HG02840 (cell line): ENCODE data around the gene MED10.
"Not testable (repeated sequence)": the region's sequence is repeated elsewhere in the genome, so short reads cannot be mapped to it uniquely, and the experiment has no call there.

ENCODE experiments used
- ATAC-seq: cut with Tn5 transposase; IDR thresholded peaks from one replicate; pipeline ENCODE4 v1.9.1; 2021; ENCODE audit warnings: mild to moderate bottlenecking, moderate library complexity, moderate number of reproducible peaks; ENCODE audit not compliant: unreplicated experiment, low FRiP score

Gene MED10

DNA sequence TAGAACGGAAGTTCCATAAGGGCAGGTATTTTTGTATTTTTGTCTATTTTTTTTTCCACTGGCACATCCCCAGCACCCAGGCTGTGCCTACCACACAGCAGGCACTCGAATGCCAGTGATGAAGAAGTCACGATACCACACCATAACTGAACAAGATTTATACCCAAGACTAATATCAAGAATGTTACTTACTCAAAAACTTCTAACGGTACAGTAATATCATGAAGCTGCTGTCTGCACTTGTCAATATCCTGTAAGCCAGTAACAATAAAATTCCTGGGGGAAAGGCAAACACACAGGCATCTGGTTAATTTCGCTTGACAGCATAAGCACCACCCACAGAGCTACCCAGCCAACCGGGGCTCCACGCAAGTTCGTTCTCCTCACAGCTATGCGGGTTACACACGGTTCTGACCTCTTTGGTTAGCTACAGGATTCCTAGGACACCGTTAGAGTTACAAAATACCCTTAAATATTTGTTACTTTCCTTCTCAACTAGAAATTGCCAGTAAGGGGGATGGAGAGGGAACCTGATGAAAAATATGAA is 1.3 kb downstream of the MED10 start:
- no peak for ATAC-seq

GRCh38 chr5:6373081-6373846 is 5.1 kb downstream of the MED10 start:
- no peak for ATAC-seq

DNA sequence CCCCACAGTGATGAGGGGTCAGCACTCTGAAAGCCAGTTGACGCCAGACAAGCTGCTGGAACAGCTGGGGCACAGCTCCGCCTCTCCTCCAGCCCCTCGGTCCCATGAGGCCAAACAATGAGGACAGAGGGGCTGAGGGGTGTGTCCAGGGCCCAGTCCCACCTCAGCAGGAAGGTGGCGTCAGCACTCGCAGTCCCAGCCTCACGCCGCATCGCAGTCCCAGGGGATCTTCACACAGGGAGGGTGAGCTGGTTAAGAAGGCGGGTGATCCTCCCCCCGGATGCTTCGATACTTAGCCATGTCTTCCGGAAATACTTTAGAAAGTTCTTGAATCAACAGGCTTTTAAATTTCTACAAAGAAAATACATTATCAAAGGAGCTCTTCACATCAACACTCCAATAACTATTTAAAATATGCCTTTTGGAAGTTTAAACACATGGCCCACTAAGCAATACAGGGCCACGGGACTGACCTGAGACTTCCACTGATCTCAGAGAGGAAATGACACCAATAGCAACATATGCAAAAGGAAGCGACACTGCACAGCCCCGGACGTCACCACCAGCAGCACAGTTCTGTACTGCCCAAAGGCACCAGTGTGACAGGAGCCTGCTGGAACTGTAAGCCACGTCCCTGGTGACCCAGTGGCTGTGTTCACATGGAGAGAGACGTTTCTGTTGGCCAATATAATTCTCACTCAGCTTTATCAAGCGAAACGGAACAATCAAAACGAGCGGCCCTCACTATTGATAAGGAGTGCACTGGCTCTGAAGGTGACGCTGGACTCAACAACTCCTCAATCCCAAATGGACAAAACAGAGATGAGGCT is 5.9 kb downstream of the MED10 start:
- no peak for ATAC-seq

GRCh38 chr5:6371079-6371810 is 7.1 kb downstream of the MED10 start:
- no peak for ATAC-seq

- ATAC-seq: no peak
These were observed 7.8 kb downstream of the MED10 start for GRCh38 chr5:6370580-6370979.

GRCh38 chr5:6365977-6366590 is 12.3 kb downstream of the MED10 start:
- no peak for ATAC-seq

GRCh38 chr5:6365142-6365976 is 13.0 kb downstream of the MED10 start:
- no peak for ATAC-seq

DNA sequence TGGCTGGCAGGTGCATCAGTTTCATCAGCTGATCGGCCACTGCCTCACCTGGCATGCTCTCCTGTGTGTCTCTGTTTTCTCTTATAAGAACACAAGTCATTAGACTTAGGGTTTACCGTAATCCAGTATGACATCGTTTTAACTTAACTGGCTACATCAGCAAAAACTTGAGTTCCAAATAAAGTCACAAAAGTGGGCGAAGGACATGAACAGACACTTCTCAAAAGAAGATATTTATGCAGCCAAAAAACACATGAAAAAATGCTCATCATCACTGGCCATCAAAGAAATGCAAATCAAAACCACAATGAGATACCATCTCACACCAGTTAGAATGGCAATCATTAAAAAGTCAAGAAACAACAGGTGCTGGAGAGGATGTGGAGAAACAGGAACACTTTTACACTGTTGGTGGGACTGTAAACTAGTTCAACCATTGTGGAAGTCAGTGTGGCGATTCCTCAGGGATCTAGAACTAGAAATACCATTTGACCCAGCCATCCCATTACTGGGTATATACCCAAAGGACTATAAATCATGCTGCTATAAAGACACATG is 14.8 kb downstream of the MED10 start:
- ATAC-seq: not testable (repeated sequence)

DNA sequence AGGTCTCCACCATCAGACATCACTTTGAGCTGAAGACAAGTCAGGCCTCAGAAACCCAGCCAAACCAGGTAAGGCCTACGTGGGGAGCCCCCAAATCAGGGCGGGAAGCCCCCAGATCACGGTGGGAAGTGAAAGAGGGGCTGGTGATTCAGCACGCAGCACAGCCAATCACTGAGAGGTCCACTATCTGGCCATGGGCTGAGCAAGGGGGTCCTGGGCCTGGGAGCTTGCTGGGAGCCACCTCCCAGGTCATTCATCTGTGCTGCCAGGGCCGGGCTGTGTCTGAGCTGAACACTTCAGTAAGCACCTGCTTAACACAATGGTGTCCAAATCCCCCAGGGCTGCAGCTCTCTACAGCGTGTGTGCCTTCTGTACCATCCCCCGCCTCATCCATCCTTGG is 15.5 kb downstream of the MED10 start:
- ATAC-seq: no peak

DNA sequence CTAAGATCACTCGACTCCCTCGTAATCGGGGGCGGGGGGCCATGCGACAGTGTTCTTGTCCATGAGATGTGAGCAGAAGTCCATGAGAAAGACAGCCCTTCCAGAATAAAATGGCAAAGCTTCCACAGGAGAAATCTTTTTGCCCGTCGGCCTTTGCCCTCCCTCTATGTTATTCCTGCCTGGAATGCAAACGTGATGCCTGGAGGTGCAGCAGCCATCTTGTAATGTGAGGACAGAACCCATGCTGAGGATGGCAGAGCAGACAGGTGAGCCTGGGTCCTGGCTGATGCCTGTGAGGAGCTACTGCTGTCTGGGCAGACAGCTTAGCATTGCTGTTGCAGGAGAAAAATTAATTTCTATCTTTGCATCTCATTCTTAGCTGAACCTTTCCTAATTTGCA is 17.2 kb downstream of the MED10 start:
- ATAC-seq: no peak

GRCh38 chr5:6360323-6361072 is 17.8 kb downstream of the MED10 start:
- ATAC-seq: no peak

- ATAC-seq: no peak
These were observed 18.6 kb downstream of the MED10 start for GRCh38 chr5:6359555-6360322.

DNA sequence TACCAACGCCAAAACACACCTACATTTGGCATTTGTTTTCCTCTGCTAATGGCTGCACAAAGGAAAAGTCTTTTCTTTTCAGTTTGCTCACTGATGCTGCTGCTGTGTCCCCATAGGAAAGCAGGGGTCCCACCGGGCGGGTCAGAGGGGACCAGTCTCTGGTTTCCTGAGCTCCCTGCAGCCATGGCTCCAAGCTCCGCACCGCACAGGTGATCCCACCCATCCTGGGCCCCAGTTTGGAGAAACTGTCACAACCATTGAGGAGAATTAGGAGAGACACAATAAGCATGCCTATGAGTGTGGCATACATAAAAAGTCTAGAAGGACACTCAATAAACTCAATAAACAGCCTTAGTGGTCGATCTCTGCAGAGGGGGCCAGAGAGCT is 19.9 kb downstream of the MED10 start:
- no peak for ATAC-seq

DNA sequence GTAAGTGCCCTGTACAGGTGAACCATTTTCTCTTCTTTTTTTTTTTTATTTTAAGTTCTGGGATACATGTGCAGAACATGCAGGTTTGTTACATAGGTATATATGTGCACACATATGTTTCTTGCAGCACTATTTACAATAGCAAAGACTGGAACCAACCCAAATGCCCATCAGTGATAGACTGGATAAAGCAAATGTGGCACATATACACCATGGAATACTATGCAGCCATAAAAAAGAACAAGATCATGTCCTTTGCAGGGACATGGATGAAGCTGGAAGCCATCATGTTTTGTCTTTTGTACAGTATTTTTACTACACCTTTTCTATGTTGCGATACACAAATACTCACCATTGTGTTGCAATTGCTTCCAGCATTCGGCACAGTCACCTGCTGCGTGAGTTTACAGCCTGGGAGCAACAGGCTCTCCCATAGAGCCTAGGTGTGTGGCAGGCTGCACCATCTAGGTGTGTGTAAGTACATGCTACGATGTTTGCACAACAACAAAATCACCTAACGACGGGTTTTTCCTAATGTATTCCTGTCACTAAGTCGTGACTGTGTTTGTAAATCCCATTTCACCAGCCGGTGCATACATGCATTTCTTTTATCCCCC is 20.4 kb downstream of the MED10 start:
- not testable (repeated sequence) for ATAC-seq

GRCh38 chr5:6356578-6357164 is 21.7 kb downstream of the MED10 start:
- no peak for ATAC-seq

DNA sequence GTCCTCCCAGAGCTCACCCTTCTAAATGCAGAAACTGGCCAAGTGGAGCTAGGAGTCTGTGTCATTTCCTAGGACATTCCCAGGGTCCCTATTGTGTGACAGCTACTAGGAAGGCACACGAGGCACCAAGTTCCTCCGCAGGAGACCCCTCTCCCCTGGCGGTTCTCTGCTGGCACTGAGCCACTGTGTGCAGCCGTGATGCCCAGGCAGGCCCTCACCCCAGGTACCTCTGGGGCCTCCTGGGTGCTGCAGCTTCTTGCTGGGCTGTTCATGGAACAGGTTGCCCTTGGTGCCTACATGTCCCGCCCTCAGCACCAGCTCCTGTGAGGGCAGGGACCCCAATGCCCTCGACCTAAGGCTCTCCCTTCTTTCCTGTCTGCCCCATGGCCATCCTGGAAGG is 23.1 kb downstream of the MED10 start:
- no peak for ATAC-seq

- no peak for ATAC-seq
These were observed 23.5 kb downstream of the MED10 start for GRCh38 chr5:6354848-6355247.
